Measurements from ENCODE around the gene SPRED2.

SPRED2 gene

GRCh38 chr2:65438137-65438899, 5.9 kb upstream of the SPRED2 start:
- no peak for DNase-seq

- no peak for DNase-seq
Observed at GRCh38 chr2:65437392-65438135, 5.2 kb upstream of the SPRED2 start.

GRCh38 chr2:65436824-65437221, 4.4 kb upstream of the SPRED2 start:
- DNase-seq = peak; percentile 79

GRCh38 chr2:65436169-65436823, 3.9 kb upstream of the SPRED2 start:
- peak; percentile 90 for DNase-seq

- DNase-seq = peak; percentile 57
Observed at GRCh38 chr2:65435625-65436168, 3.3 kb upstream of the SPRED2 start.

GRCh38 chr2:65434592-65435241, 2.3 kb upstream of the SPRED2 start:
- DNase-seq = no peak

GRCh38 chr2:65431421-65432226, 775 bp downstream of the SPRED2 start:
- DNase-seq = peak; percentile 4

GRCh38 chr2:65430603-65431420, 1.6 kb downstream of the SPRED2 start:
- DNase-seq = peak; percentile 82

GRCh38 chr2:65429786-65430602, 2.4 kb downstream of the SPRED2 start:
- no peak for DNase-seq

- DNase-seq = no peak
Observed at GRCh38 chr2:65427532-65427931, 4.9 kb downstream of the SPRED2 start.

- peak; percentile 24 for DNase-seq
Observed at GRCh38 chr2:65425276-65425675, 7.1 kb downstream of the SPRED2 start.

GRCh38 chr2:65424391-65424790, 8.0 kb downstream of the SPRED2 start:
- DNase-seq = no peak

GRCh38 chr2:65421432-65421748, 11.0 kb downstream of the SPRED2 start:
- DNase-seq = no peak

GRCh38 chr2:65420712-65421431, 11.5 kb downstream of the SPRED2 start:
- peak; percentile 83 for DNase-seq

- no peak for DNase-seq
Observed at GRCh38 chr2:65417509-65418085, 14.8 kb downstream of the SPRED2 start.

- DNase-seq = no peak
Observed at GRCh38 chr2:65416945-65417344, 15.5 kb downstream of the SPRED2 start.

- no peak for DNase-seq
Observed at GRCh38 chr2:65416321-65416720, 16.1 kb downstream of the SPRED2 start.

- no peak for DNase-seq
Observed at GRCh38 chr2:65415091-65415490, 17.3 kb downstream of the SPRED2 start.

GRCh38 chr2:65413610-65414009, 18.8 kb downstream of the SPRED2 start:
- DNase-seq = no peak

Measured in MV-4-11 (cell line).